SU-DHL-6 (cell line): ENCODE results near the gene CUBN.

Source experiments
- H2AFZ ChIP-seq: fragments of 200-600 bp; sonication (generic); 2 replicates; pipeline ENCODE4 v1.6.1; 2014; ENCODE audit warnings: low read depth, mild to moderate bottlenecking, moderate library complexity, mixed read lengths, antibody characterized with exemption, low read length; ENCODE audit not compliant: severe bottlenecking
- H3F3A ChIP-seq: fragments of 200-600 bp; shearing (Covaris generic); 2 replicates; pipeline ENCODE4 v1.6.0; 2016; ENCODE audit warnings: antibody characterized with exemption, mild to moderate bottlenecking; ENCODE audit not compliant: insufficient read depth
- H3K27ac ChIP-seq: fragments of 200-600 bp; sonication (generic); 2 replicates; pipeline ENCODE4 v1.5.1; 2016; ENCODE audit warnings: low read depth, mild to moderate bottlenecking, low read length, moderate library complexity, mixed read lengths
- H3K27me3 ChIP-seq: fragments of 200-600 bp; sonication (generic), shearing (Covaris generic); 2 replicates; pipeline ENCODE4 v1.6.0; 2014; ENCODE audit warnings: mild to moderate bottlenecking, low read length
- H3K36me3 ChIP-seq: fragments of 200-600 bp; sonication (generic); 2 replicates; pipeline ENCODE4 v1.6.1; 2014; ENCODE audit warnings: mild to moderate bottlenecking, low read length, mixed read lengths
- H3K4me2 ChIP-seq: fragments of 300-600, 200-600 bp; shearing (Covaris generic), sonication (generic); 2 replicates; pipeline ENCODE4 v1.6.0; 2014; ENCODE audit warnings: low read length, low read depth, mild to moderate bottlenecking; ENCODE audit not compliant: poor library complexity, severe bottlenecking
- H3K4me3 ChIP-seq: fragments of 200-600 bp; sonication (generic); 2 replicates; pipeline ENCODE4 v1.5.1; 2014; ENCODE audit warnings: antibody characterized with exemption, low read length, mild to moderate bottlenecking, mixed read lengths; ENCODE audit not compliant: insufficient read depth, poor library complexity, severe bottlenecking
- H3K79me2 ChIP-seq: fragments of 200-600 bp; sonication (generic); 2 replicates; pipeline ENCODE4 v1.6.1; 2014; ENCODE audit warnings: mild to moderate bottlenecking, low read length, moderate library complexity; ENCODE audit not compliant: insufficient read depth
- H3K9ac ChIP-seq: fragments of 200-600 bp; sonication (generic); 2 replicates; pipeline ENCODE4 v1.7.0; 2014; ENCODE audit warnings: mild to moderate bottlenecking, low read length
- H3K9me2 ChIP-seq: fragments of 200-600 bp; sonication (generic); replicated peaks from 2 replicates; pipeline ENCODE4 v1.6.1; 2014; ENCODE audit warnings: low read length; ENCODE audit not compliant: insufficient read depth
- H3K9me3 ChIP-seq: fragments of 200-600 bp; sonication (generic); 2 replicates; pipeline ENCODE4 v1.6.1; 2014; ENCODE audit warnings: low read length, mixed read lengths; ENCODE audit not compliant: insufficient read depth
- H4K20me1 ChIP-seq: fragments of 200-600 bp; sonication (generic); 2 replicates; pipeline ENCODE4 v1.6.1; 2014; ENCODE audit warnings: low read depth, mild to moderate bottlenecking, antibody characterized with exemption, low read length, moderate library complexity, mixed read lengths
- EZH2phosphoT487 ChIP-seq: fragments of 200-600 bp; sonication (generic), shearing (Covaris generic); conservative IDR thresholded peaks from 2 replicates; pipeline ENCODE4 v1.6.1; 2018; ENCODE audit warnings: mild to moderate bottlenecking, antibody characterized with exemption, low read length, moderate library complexity, mixed read lengths
- TF ChIP-seq, protein P1 (sequence below): fragments of 200-600 bp; sonication (generic); IDR thresholded peaks from one replicate; pipeline ENCODE4 v1.5.1; 2017; ENCODE audit warnings: antibody characterized with exemption, mild to moderate bottlenecking, low read length, moderate library complexity; ENCODE audit not compliant: insufficient read depth, poor library complexity, severe bottlenecking

The CUBN gene

DNA sequence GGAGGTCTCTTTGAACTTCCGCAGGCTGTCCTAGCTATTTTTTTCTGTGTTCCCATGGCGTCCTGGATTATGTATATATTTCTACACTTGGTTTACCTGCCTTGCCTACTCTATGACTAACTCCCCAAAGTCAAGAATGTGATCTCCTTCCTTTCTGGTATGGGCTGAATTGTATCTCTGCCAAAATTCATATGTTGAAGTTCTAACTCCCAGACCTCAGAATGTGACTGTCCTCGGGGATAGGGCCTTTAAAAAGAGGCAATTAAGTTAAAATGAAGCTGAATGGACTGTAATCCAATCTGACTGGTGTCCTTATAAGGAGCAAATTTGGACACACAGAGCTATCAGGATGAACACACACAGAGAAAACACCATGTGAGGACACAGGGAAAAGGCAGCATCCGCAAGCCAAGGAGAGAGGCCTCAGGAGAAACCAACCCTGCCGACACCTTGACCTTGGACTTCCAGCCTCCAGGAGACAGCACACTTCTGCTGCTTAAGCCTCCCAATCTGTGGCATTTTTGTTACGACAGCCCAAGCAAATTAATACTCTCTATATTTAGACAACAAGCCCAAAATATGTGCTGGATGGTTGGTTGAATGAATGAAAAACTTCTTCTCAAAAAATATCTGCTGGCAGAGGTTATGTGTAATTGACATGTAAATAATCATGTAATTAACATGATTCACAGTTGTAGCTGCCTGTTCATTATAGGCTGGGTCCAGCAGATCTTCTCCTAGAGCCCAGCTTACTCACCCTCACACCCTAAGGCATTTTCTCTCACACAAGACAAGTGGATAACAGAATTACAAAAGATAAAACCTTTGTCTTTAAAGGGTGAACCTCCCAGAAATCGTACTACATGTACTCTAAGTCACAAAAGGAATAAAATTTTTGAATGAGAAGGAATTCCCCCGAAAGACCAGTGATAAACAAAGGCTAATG, 123.7 kb downstream of the CUBN start:
- no peaks in the 10 kb centered on the region for H3F3A ChIP-seq

DNA sequence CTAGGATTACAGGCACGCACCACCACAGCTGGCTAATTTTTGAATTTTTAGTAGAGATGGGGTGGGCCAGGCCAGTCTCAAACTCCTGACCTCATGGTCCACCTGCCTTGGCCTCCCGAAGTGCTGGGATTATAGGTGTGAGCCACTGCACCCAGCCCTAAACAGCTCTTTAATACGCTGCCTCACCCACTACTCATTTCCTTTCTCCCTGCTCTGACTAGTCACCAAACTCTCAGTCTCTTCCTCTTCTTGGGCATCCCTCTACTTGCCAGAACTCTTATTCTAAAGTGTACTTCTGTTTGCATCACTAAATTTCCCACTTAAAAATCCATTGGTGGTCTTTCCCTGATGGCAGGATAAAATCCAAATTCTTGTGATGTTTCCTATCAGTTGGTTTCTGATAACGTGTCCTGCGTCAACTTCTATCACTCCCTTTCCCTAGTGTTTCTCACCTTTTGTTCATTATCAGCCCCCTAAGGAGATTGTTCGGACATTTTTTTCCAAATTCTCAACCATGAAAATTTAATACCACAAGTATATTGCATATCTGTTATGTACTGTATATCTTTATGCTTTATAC, 124.7 kb downstream of the CUBN start:
- no peak for TF ChIP-seq EZH2phosphoT487
- no peak overlapping the region for H2AFZ ChIP-seq
- no peaks in the 10 kb centered on the region for H3K9me3 ChIP-seq
- no peak overlapping the region for H3K9ac ChIP-seq
- H3K79me2 ChIP-seq: no peaks in the 10 kb centered on the region
- H3K9me2 ChIP-seq: no peaks in the 10 kb centered on the region
- H3K36me3 ChIP-seq: no peaks in the 10 kb centered on the region
- no peaks in the 10 kb centered on the region for H3F3A ChIP-seq
- no peaks in the 10 kb centered on the region for H4K20me1 ChIP-seq
- H3K4me2 ChIP-seq: no peak overlapping the region
- H3K4me3 ChIP-seq: no peak overlapping the region
- no peaks in the 10 kb centered on the region for H3K27me3 ChIP-seq
- H3K27ac ChIP-seq: no peak overlapping the region

More for the DNA sequence above, 123.7 kb downstream of the CUBN start:
- Histone ChIP-seq H2AFZ (no peak overlapping the region), H3K27ac (no peak overlapping the region), H4K20me1 (no peaks in the 10 kb centered on the region), H3K79me2 (no peaks in the 10 kb centered on the region), H3K9me2 (no peaks in the 10 kb centered on the region), H3K27me3 (no peaks in the 10 kb centered on the region), H3K4me2 (no peak overlapping the region), H3K9me3 (no peaks in the 10 kb centered on the region), H3K9ac (no peak overlapping the region), H3K36me3 (no peaks in the 10 kb centered on the region), H3K4me3 (no peak overlapping the region)
- no peak for TF ChIP-seq EZH2phosphoT487
- TF ChIP-seq, protein P1, sequence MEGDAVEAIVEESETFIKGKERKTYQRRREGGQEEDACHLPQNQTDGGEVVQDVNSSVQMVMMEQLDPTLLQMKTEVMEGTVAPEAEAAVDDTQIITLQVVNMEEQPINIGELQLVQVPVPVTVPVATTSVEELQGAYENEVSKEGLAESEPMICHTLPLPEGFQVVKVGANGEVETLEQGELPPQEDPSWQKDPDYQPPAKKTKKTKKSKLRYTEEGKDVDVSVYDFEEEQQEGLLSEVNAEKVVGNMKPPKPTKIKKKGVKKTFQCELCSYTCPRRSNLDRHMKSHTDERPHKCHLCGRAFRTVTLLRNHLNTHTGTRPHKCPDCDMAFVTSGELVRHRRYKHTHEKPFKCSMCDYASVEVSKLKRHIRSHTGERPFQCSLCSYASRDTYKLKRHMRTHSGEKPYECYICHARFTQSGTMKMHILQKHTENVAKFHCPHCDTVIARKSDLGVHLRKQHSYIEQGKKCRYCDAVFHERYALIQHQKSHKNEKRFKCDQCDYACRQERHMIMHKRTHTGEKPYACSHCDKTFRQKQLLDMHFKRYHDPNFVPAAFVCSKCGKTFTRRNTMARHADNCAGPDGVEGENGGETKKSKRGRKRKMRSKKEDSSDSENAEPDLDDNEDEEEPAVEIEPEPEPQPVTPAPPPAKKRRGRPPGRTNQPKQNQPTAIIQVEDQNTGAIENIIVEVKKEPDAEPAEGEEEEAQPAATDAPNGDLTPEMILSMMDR: no peak

DNA sequence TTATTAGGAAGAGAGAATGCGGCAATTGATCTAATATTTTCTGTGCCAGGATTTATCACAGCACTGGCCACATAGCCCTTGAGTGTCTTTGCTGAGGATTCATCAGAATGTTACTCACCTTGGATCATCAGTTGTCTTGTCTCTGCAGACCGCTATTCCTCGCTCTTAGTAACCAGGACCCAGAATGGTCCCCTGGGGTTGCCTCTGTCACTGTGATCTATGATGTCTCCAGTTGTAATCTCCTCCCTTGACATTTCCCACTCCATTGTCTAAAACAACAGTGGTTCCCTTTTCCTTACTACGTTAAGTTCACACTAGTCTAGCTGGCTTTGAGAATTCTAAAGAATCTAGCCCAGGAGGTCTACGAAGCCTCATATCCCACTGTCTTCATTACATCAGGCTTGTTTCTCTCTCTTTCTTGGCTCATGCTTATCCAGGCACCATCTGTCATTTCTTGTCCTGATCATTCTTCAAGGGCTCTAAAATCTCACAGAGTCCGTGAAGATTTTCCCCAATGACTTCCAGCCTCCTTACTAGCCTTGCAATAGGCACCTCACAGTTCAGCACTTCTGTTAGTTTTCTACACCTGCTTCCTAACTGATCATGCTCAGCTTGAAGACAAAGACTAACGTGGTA, 125.8 kb downstream of the CUBN start:
- no peak overlapping the region for H3K4me3 ChIP-seq
- H3K9me2 ChIP-seq: no peaks in the 10 kb centered on the region
- H2AFZ ChIP-seq: no peak overlapping the region
- no peak overlapping the region for H3K4me2 ChIP-seq
- H3K27me3 ChIP-seq: no peaks in the 10 kb centered on the region
- no peaks in the 10 kb centered on the region for H4K20me1 ChIP-seq
- no peak overlapping the region for H3K9ac ChIP-seq
- H3F3A ChIP-seq: no peaks in the 10 kb centered on the region
- no peak overlapping the region for H3K27ac ChIP-seq
- no peaks in the 10 kb centered on the region for H3K9me3 ChIP-seq
- no peaks in the 10 kb centered on the region for H3K36me3 ChIP-seq
- H3K79me2 ChIP-seq: no peaks in the 10 kb centered on the region
- TF ChIP-seq, protein P1: no peak
- no peak for TF ChIP-seq EZH2phosphoT487
